HG02759 (cell line): Measurements from ENCODE around the gene PXDN.
"Not testable (repeated sequence)": the region's sequence is repeated elsewhere in the genome, so short reads cannot be mapped to it uniquely, and the experiment has no call there.

ENCODE experiments used
- ATAC-seq: cut with Tn5 transposase; IDR thresholded peaks from one replicate; pipeline ENCODE4 v1.9.1; 2021; ENCODE audit warnings: mild to moderate bottlenecking, moderate library complexity; ENCODE audit not compliant: unreplicated experiment

The PXDN gene

GRCh38 chr2:1743396-1744150 lies 742 bp downstream of the PXDN start:
- ATAC-seq: no peak

GRCh38 chr2:1742681-1743395 lies 1.5 kb downstream of the PXDN start:
- ATAC-seq: no peak

- no peak for ATAC-seq
Measured at GRCh38 chr2:1742301-1742680, 2.0 kb downstream of the PXDN start.

GRCh38 chr2:1741851-1742250 lies 2.5 kb downstream of the PXDN start:
- ATAC-seq: no peak

GRCh38 chr2:1740716-1741589 lies 3.4 kb downstream of the PXDN start:
- no peak for ATAC-seq

GRCh38 chr2:1739961-1740715 lies 4.2 kb downstream of the PXDN start:
- no peak for ATAC-seq

GRCh38 chr2:1739322-1739957 lies 4.9 kb downstream of the PXDN start:
- ATAC-seq: no peak

- ATAC-seq: no peak
Measured at GRCh38 chr2:1738646-1739302, 5.5 kb downstream of the PXDN start.

GRCh38 chr2:1738163-1738562 lies 6.2 kb downstream of the PXDN start:
- no peak for ATAC-seq

GRCh38 chr2:1736997-1737480 lies 7.3 kb downstream of the PXDN start:
- ATAC-seq: no peak

GRCh38 chr2:1736045-1736444 lies 8.3 kb downstream of the PXDN start:
- no peak for ATAC-seq

GRCh38 chr2:1733298-1733697 lies 11.0 kb downstream of the PXDN start:
- ATAC-seq: not testable (repeated sequence)

GRCh38 chr2:1731963-1732768 lies 12.1 kb downstream of the PXDN start:
- no peak for ATAC-seq

- ATAC-seq: no peak
Measured at GRCh38 chr2:1731447-1731962, 12.8 kb downstream of the PXDN start.

- no peak for ATAC-seq
Measured at GRCh38 chr2:1730015-1730927, 14.0 kb downstream of the PXDN start.

GRCh38 chr2:1729242-1729641 lies 15.1 kb downstream of the PXDN start:
- ATAC-seq: no peak

- no peak for ATAC-seq
Measured at GRCh38 chr2:1728821-1729220, 15.5 kb downstream of the PXDN start.
